Mucosa of descending colon (tissue), 3 donors: Measurements from ENCODE around the gene CACNG1. TPM values are rescaled to one million over a fixed set of nuclear protein-coding genes. Genes with fewer than 3 reads are reported as not detected.

ENCODE experiments used
- ATAC-seq: fragments of 200-7000 bp; cut with Tn5 transposase; one replicate; pipeline ENCODE4 v1.9.1; 2020; ENCODE audit warnings: mild to moderate bottlenecking, moderate library complexity
- DNase-seq, 3 donors: peaks; one replicate each; pipeline ENCODE4 v3.0.0-alpha.2; 2020
- H3K36me3 ChIP-seq: fragments of 200-600 bp; one replicate; pipeline ENCODE4 v1.8.0; 2021; ENCODE audit warnings: low read depth, mild to moderate bottlenecking
- H3K4me1 ChIP-seq: fragments of 200-600 bp; one replicate; pipeline ENCODE4 v1.8.0; 2021; ENCODE audit warnings: low read depth, mild to moderate bottlenecking
- H3K4me3 ChIP-seq: fragments of 200-600 bp; one replicate; pipeline ENCODE4 v1.8.0; 2021; ENCODE audit warnings: mild to moderate bottlenecking
- H3K9me3 ChIP-seq: fragments of 200-600 bp; one replicate; pipeline ENCODE4 v1.8.0; 2021; ENCODE audit warnings: mild to moderate bottlenecking
- CTCF ChIP-seq: fragments of 200-600 bp; IDR thresholded peaks from one replicate; pipeline ENCODE4 v1.8.0; 2022; ENCODE audit warnings: antibody characterized with exemption, mild to moderate bottlenecking
- intact Hi-C, 2 donors: fragments of 100-400 bp; cut with DNase I in 1 of 2; cut with micrococcal nuclease in 1 of 2; formaldehyde crosslinking; loops; one replicate each; pipeline versions ENCODE4 v1.11.0 to v1.11.1; 2022; cut with DNase I, micrococcal nuclease
- total RNA-seq, 3 donors: library from RNA; stranded (reverse); fragmentation: NEBNext Ultra II Directional in 2 of 3; extraction: Animal tissue kit (Norgen Biotek cat#: 25700) in 2 of 3; gene quantifications; one replicate each; pipeline versions ENCODE4 v1.2.1 to v1.2.4, GENCODE V29; 2021 to 2023
- donor health status: DM: no; HTN: no; CAD: no; lungs with moderate emphysema.
- donor health status: DM: no; HTN: no; CAD: no.
- donor health status: DM: no; HTN: yes; CAD: no.

The CACNG1 gene
- total RNA-seq, 3 donors from 2014 or later = not detected

GRCh38 chr17:67016039-67016762 lies 28.2 kb upstream of the CACNG1 start:
- ATAC-seq (no peak), DNase-seq (no peak)
- Histone ChIP-seq H3K4me1 (no peaks in the 10 kb centered on the region), H3K9me3 (no peaks in the 10 kb centered on the region), H3K36me3 (no peaks in the 10 kb centered on the region), H3K4me3 (no peak overlapping the region)
- no peak for TF ChIP-seq CTCF
- intact Hi-C loops = no loop called here

- ATAC-seq = no peak
- H3K4me1 ChIP-seq = no peaks in the 10 kb centered on the region
- H3K9me3 ChIP-seq = no peaks in the 10 kb centered on the region
- intact Hi-C loops = no loop called here
- TF ChIP-seq CTCF = no peak
- no peaks in the 10 kb centered on the region for H3K36me3 ChIP-seq
- H3K4me3 ChIP-seq = no peak overlapping the region
- no peak for DNase-seq
These were observed 26.4 kb upstream of the CACNG1 start for GRCh38 chr17:67017910-67018309.

- TF ChIP-seq CTCF = no peak
- Histone ChIP-seq H3K9me3 (no peaks in the 10 kb centered on the region), H3K36me3 (no peaks in the 10 kb centered on the region), H3K4me1 (no peaks in the 10 kb centered on the region), H3K4me3 (no peak overlapping the region)
- ATAC-seq (peak; percentile 41), DNase-seq (no peak)
- intact Hi-C loops = no loop called here
These were observed 25.6 kb upstream of the CACNG1 start for GRCh38 chr17:67018471-67019434.

GRCh38 chr17:67019809-67020208 lies 24.5 kb upstream of the CACNG1 start:
- intact Hi-C loops = no loop called here
- no peak for TF ChIP-seq CTCF
- no peak overlapping the region for H3K4me3 ChIP-seq
- H3K4me1 ChIP-seq = no peaks in the 10 kb centered on the region
- H3K36me3 ChIP-seq = no peaks in the 10 kb centered on the region
- H3K9me3 ChIP-seq = no peaks in the 10 kb centered on the region
- DNase-seq = no peak
- peak; percentile 27 for ATAC-seq

GRCh38 chr17:67020293-67020766 lies 24.0 kb upstream of the CACNG1 start:
- Histone ChIP-seq H3K9me3 (no peaks in the 10 kb centered on the region), H3K36me3 (no peaks in the 10 kb centered on the region), H3K4me1 (peaks cover 2% of the 10 kb centered on the region), H3K4me3 (no peak overlapping the region)
- intact Hi-C loops = no loop called here
- ATAC-seq = no peak
- DNase-seq = no peak
- TF ChIP-seq CTCF = no peak
